ENCODE results near the gene KHSRP. TPM values are rescaled to one million over a fixed set of nuclear protein-coding genes. Genes with fewer than 3 reads are reported as not detected.

The KHSRP gene
- total RNA-seq, 1 experiment from 2014 or later, result 671 TPM

DNA sequence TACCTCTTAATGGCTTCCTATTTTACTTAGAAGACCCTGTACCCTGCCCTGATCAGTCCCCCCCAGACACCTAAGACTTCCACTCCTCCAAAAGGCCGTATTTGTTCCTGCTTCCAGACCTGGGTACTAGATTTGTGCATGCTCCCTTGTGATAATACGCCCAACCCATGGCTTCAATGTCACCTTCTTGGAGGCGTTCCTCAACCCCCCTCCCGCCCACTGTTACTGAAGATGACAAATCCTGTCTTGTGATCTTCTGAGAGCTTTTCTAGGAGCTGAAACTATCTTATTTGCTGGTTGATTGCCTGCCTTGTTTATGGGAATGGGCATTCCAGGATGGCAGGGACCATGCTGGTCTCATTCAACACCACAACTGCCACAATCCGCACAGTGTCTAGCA, 25.6 kb upstream of the KHSRP start:
- peaks cover 6% of the 10 kb centered on the region for H3K9me3 ChIP-seq (ENCODE audit: low read depth, low read length, poor library complexity, severe bottlenecking)
- ChIA-PET CTCF (no interaction called here), POLR2A (ENCODE audit: low non-redundant PET) (no interaction called here)
- TF ChIP-seq, protein P1, sequence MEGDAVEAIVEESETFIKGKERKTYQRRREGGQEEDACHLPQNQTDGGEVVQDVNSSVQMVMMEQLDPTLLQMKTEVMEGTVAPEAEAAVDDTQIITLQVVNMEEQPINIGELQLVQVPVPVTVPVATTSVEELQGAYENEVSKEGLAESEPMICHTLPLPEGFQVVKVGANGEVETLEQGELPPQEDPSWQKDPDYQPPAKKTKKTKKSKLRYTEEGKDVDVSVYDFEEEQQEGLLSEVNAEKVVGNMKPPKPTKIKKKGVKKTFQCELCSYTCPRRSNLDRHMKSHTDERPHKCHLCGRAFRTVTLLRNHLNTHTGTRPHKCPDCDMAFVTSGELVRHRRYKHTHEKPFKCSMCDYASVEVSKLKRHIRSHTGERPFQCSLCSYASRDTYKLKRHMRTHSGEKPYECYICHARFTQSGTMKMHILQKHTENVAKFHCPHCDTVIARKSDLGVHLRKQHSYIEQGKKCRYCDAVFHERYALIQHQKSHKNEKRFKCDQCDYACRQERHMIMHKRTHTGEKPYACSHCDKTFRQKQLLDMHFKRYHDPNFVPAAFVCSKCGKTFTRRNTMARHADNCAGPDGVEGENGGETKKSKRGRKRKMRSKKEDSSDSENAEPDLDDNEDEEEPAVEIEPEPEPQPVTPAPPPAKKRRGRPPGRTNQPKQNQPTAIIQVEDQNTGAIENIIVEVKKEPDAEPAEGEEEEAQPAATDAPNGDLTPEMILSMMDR (conservative IDR thresholded peaks at IDR 0.05; ENCODE audit: low read depth, low read length), result no peak
- TF ChIP-seq EZH2 (IDR thresholded peaks at IDR 0.05; ENCODE audit: borderline replicate concordance, low read depth, low read length, poor library complexity, severe bottlenecking), result no peak
- H3K36me3 ChIP-seq (ENCODE audit: insufficient read depth, low read length, poor library complexity, severe bottlenecking), result peaks cover 14% of the 10 kb centered on the region
- intact Hi-C loops (cut with micrococcal nuclease; ENCODE audit: unreplicated experiment), result no loop called here
- no peak for DNase-seq (ENCODE audit: low spot score)
- no peak overlapping the region for H3K27ac ChIP-seq (ENCODE audit: low read depth, low read length, poor library complexity, severe bottlenecking)
- no peak overlapping the region for H3K4me3 ChIP-seq (ENCODE audit: low read depth, low read length, poor library complexity, severe bottlenecking)
- H3K27me3 ChIP-seq (replicated peaks; ENCODE audit: insufficient read depth, low read depth, low read length, poor library complexity), result no peaks in the 10 kb centered on the region
- H3K4me1 ChIP-seq (ENCODE audit: insufficient read depth, low read length, poor library complexity, severe bottlenecking), result no peaks in the 10 kb centered on the region
- BruUV-seq (replicated peaks), result no TSS peak

DNA sequence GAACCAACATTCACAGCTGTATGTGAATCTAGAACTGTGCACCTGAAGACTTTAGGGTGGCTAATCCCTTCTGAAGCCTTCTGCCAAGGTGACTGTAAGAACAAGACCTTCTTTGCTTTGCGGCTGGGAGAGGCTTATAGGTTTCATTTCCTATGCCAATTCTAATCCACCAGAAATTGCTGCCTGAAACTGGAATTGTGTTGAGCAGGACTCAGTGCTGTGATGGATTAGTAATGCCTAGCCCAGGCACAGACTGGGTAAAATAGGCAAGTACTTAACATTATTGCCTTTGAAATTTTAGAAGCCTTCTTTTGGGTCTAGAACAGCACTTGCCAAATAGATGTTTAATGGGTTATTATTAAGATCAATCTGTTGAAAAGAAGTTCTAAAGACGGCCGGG, 23.4 kb upstream of the KHSRP start:
- intact Hi-C loops (cut with micrococcal nuclease; ENCODE audit: unreplicated experiment), result no loop called here
- no peak for TF ChIP-seq EZH2 (IDR thresholded peaks at IDR 0.05; ENCODE audit: borderline replicate concordance, low read depth, low read length, poor library complexity, severe bottlenecking)
- TF ChIP-seq, protein P1 (conservative IDR thresholded peaks at IDR 0.05; ENCODE audit: low read depth, low read length), result no peak
- H3K9me3 ChIP-seq (ENCODE audit: low read depth, low read length, poor library complexity, severe bottlenecking), result no peaks in the 10 kb centered on the region
- H3K27ac ChIP-seq (ENCODE audit: low read depth, low read length, poor library complexity, severe bottlenecking), result no peak overlapping the region
- POLR2A ChIA-PET (ENCODE audit: low non-redundant PET), result no interaction called here
- no peaks in the 10 kb centered on the region for H3K4me1 ChIP-seq (ENCODE audit: insufficient read depth, low read length, poor library complexity, severe bottlenecking)
- no peaks in the 10 kb centered on the region for H3K27me3 ChIP-seq (replicated peaks; ENCODE audit: insufficient read depth, low read depth, low read length, poor library complexity)
- DNase-seq (ENCODE audit: low spot score), result no peak
- CTCF ChIA-PET, result no interaction called here
- H3K4me3 ChIP-seq (ENCODE audit: low read depth, low read length, poor library complexity, severe bottlenecking), result no peak overlapping the region
- H3K36me3 ChIP-seq (ENCODE audit: insufficient read depth, low read length, poor library complexity, severe bottlenecking), result no peaks in the 10 kb centered on the region
- BruUV-seq (replicated peaks), result no TSS peak

DNA sequence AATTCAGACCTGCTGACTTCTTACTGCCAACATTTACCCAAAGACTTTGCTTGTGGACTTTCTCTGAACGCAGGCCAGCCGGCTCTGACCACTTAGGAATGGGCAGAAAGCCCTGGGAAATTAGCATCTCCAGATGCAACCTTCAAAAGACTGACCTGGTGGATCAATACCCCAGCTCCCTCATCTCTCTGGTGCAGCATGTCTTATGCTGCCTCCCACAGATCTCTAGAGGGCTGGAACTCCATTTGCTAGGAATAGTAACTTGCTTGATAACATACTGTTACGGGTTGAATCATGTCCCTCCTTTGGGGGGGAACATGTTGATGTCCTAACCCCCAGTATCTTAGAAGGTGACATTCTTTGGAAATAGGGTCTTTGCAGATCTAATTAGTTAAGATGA, 21.8 kb upstream of the KHSRP start:
- POLR2A ChIA-PET (ENCODE audit: low non-redundant PET), result no interaction called here
- no peaks in the 10 kb centered on the region for H3K4me1 ChIP-seq (ENCODE audit: insufficient read depth, low read length, poor library complexity, severe bottlenecking)
- no peak for DNase-seq (ENCODE audit: low spot score)
- intact Hi-C loops (cut with micrococcal nuclease; ENCODE audit: unreplicated experiment), result no loop called here
- no peaks in the 10 kb centered on the region for H3K9me3 ChIP-seq (ENCODE audit: low read depth, low read length, poor library complexity, severe bottlenecking)
- no peaks in the 10 kb centered on the region for H3K36me3 ChIP-seq (ENCODE audit: insufficient read depth, low read length, poor library complexity, severe bottlenecking)
- BruUV-seq (replicated peaks), result no TSS peak
- no peak overlapping the region for H3K27ac ChIP-seq (ENCODE audit: low read depth, low read length, poor library complexity, severe bottlenecking)
- no peaks in the 10 kb centered on the region for H3K27me3 ChIP-seq (replicated peaks; ENCODE audit: insufficient read depth, low read depth, low read length, poor library complexity)
- CTCF ChIA-PET, result no interaction called here
- no peak overlapping the region for H3K4me3 ChIP-seq (ENCODE audit: low read depth, low read length, poor library complexity, severe bottlenecking)
- TF ChIP-seq EZH2 (IDR thresholded peaks at IDR 0.05; ENCODE audit: borderline replicate concordance, low read depth, low read length, poor library complexity, severe bottlenecking), result no peak
- TF ChIP-seq, protein P1 (conservative IDR thresholded peaks at IDR 0.05; ENCODE audit: low read depth, low read length), result no peak

Data from A673 (cell line).